ENCODE measurements around the gene WNT5A.

DNA sequence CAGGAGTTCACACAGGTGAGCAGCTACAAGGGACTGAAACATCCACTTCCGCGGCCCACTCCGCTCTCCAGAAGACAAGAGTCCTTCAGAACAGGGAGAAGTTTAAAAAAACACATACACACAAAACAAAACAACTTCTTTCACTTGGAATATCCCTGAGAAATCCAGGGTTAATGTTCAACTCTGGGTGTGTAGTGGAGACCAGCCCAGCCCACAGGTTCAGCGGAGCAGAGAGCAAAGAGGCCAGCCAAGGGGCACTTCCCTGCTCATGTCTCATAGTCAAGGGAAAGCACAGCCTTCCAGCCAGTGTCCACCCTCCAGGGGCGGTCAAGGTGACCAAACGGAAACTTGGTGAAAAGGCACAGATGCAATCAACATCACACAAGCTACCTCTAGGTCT, 41.6 kb downstream of the WNT5A start:
- TF ChIP-seq POLR2A (IDR thresholded peaks at IDR 0.05) = no peak
- TF ChIP-seq, protein P1, sequence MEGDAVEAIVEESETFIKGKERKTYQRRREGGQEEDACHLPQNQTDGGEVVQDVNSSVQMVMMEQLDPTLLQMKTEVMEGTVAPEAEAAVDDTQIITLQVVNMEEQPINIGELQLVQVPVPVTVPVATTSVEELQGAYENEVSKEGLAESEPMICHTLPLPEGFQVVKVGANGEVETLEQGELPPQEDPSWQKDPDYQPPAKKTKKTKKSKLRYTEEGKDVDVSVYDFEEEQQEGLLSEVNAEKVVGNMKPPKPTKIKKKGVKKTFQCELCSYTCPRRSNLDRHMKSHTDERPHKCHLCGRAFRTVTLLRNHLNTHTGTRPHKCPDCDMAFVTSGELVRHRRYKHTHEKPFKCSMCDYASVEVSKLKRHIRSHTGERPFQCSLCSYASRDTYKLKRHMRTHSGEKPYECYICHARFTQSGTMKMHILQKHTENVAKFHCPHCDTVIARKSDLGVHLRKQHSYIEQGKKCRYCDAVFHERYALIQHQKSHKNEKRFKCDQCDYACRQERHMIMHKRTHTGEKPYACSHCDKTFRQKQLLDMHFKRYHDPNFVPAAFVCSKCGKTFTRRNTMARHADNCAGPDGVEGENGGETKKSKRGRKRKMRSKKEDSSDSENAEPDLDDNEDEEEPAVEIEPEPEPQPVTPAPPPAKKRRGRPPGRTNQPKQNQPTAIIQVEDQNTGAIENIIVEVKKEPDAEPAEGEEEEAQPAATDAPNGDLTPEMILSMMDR (IDR thresholded peaks at IDR 0.05) = no peak

Measured in right lobe of liver (tissue), 4 donors.